ENCODE measurements around the gene SHOC1.
"Not testable (repeated sequence)": the region's sequence is repeated elsewhere in the genome, so short reads cannot be mapped to it uniquely, and the experiment has no call there.

The SHOC1 gene

GRCh38 chr9:111815285-111816070, 20.7 kb upstream of the SHOC1 start:
- Histone ChIP-seq H4K20me1 (ENCODE audit: insufficient read depth, low read length) (no peaks in the 10 kb centered on the region), H3K4me1 (ENCODE audit: insufficient read depth, low read length, severe bottlenecking) (no peaks in the 10 kb centered on the region), H3K79me2 (ENCODE audit: insufficient read depth, low read length) (no peaks in the 10 kb centered on the region), H3K9me2 (ENCODE audit: low read depth, low read length) (no peaks in the 10 kb centered on the region), H3K9me3 (ENCODE audit: low read length) (no peaks in the 10 kb centered on the region), H2AFZ (ENCODE audit: low read length) (no peak overlapping the region), H3K9ac (ENCODE audit: low read length) (no peak overlapping the region), H3K4me2 (ENCODE audit: low read length) (no peak overlapping the region), H3K27ac (ENCODE audit: low read depth, low read length, poor library complexity, severe bottlenecking) (no peak overlapping the region), H3K27me3 (ENCODE audit: insufficient read depth, low read length) (no peaks in the 10 kb centered on the region), H3K4me3 (ENCODE audit: low read depth, low read length, poor library complexity, severe bottlenecking) (no peak overlapping the region), H3K36me3 (ENCODE audit: insufficient read depth, low read length) (no peaks in the 10 kb centered on the region), H3F3A (ENCODE audit: insufficient read depth, low read length) (no peaks in the 10 kb centered on the region)
- TF ChIP-seq EZH2 (IDR thresholded peaks at IDR 0.05; ENCODE audit: borderline replicate concordance, low read length): no peak

GRCh38 chr9:111812337-111812736, 17.6 kb upstream of the SHOC1 start:
- Histone ChIP-seq H4K20me1 (ENCODE audit: insufficient read depth, low read length) (no peaks in the 10 kb centered on the region), H3K27ac (ENCODE audit: low read depth, low read length, poor library complexity, severe bottlenecking) (no peak overlapping the region), H3K36me3 (ENCODE audit: insufficient read depth, low read length) (no peaks in the 10 kb centered on the region), H3K79me2 (ENCODE audit: insufficient read depth, low read length) (no peaks in the 10 kb centered on the region), H3K4me2 (ENCODE audit: low read length) (no peak overlapping the region), H3F3A (ENCODE audit: insufficient read depth, low read length) (no peaks in the 10 kb centered on the region), H3K4me1 (ENCODE audit: insufficient read depth, low read length, severe bottlenecking) (no peaks in the 10 kb centered on the region), H3K4me3 (ENCODE audit: low read depth, low read length, poor library complexity, severe bottlenecking) (no peak overlapping the region), H3K9ac (ENCODE audit: low read length) (no peak overlapping the region), H3K27me3 (ENCODE audit: insufficient read depth, low read length) (no peaks in the 10 kb centered on the region), H3K9me2 (ENCODE audit: low read depth, low read length) (no peaks in the 10 kb centered on the region), H3K9me3 (ENCODE audit: low read length) (no peaks in the 10 kb centered on the region), H2AFZ (ENCODE audit: low read length) (no peak overlapping the region)
- no peak for TF ChIP-seq EZH2 (IDR thresholded peaks at IDR 0.05; ENCODE audit: borderline replicate concordance, low read length)
- TF ChIP-seq, protein P1, sequence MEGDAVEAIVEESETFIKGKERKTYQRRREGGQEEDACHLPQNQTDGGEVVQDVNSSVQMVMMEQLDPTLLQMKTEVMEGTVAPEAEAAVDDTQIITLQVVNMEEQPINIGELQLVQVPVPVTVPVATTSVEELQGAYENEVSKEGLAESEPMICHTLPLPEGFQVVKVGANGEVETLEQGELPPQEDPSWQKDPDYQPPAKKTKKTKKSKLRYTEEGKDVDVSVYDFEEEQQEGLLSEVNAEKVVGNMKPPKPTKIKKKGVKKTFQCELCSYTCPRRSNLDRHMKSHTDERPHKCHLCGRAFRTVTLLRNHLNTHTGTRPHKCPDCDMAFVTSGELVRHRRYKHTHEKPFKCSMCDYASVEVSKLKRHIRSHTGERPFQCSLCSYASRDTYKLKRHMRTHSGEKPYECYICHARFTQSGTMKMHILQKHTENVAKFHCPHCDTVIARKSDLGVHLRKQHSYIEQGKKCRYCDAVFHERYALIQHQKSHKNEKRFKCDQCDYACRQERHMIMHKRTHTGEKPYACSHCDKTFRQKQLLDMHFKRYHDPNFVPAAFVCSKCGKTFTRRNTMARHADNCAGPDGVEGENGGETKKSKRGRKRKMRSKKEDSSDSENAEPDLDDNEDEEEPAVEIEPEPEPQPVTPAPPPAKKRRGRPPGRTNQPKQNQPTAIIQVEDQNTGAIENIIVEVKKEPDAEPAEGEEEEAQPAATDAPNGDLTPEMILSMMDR (IDR thresholded peaks at IDR 0.05; ENCODE audit: low read length): no peak

DNA sequence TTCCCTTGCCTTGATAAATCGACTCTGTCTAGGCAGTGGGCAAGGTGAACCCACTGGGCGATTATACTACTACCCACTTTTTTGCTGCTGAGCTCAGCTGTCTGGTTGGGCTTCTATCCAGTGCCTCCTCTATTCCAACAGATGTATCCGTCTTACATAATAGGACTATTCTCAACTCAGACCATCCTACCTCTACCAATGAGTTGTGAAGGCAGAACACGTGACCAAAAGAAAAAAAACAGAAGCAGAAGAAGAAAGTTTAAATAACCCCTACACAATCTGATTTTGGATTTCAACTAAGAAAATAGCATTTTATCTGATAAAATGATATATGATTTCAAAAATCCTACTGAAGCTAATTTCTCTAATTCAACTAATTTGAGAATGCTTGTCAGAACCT, 16.2 kb upstream of the SHOC1 start:
- TF ChIP-seq EZH2 (IDR thresholded peaks at IDR 0.05; ENCODE audit: borderline replicate concordance, low read length): no peak
- TF ChIP-seq, protein P1 (IDR thresholded peaks at IDR 0.05; ENCODE audit: low read length): no peak
- Histone ChIP-seq H3K9me2 (ENCODE audit: low read depth, low read length) (no peaks in the 10 kb centered on the region), H3K9me3 (ENCODE audit: low read length) (no peaks in the 10 kb centered on the region), H3K4me1 (ENCODE audit: insufficient read depth, low read length, severe bottlenecking) (no peaks in the 10 kb centered on the region), H3K4me2 (ENCODE audit: low read length) (no peak overlapping the region), H3K79me2 (ENCODE audit: insufficient read depth, low read length) (no peaks in the 10 kb centered on the region), H3K27me3 (ENCODE audit: insufficient read depth, low read length) (no peaks in the 10 kb centered on the region), H3K4me3 (ENCODE audit: low read depth, low read length, poor library complexity, severe bottlenecking) (no peak overlapping the region), H4K20me1 (ENCODE audit: insufficient read depth, low read length) (no peaks in the 10 kb centered on the region), H3K9ac (ENCODE audit: low read length) (no peak overlapping the region), H3F3A (ENCODE audit: insufficient read depth, low read length) (no peaks in the 10 kb centered on the region), H3K36me3 (ENCODE audit: insufficient read depth, low read length) (no peaks in the 10 kb centered on the region), H3K27ac (ENCODE audit: low read depth, low read length, poor library complexity, severe bottlenecking) (no peak overlapping the region), H2AFZ (ENCODE audit: low read length) (no peak overlapping the region)

GRCh38 chr9:111810415-111810814, 15.7 kb upstream of the SHOC1 start:
- not testable (repeated sequence) for H3K27me3 ChIP-seq (ENCODE audit: insufficient read depth, low read length); H2AFZ ChIP-seq (ENCODE audit: low read length); H4K20me1 ChIP-seq (ENCODE audit: insufficient read depth, low read length); H3K4me3 ChIP-seq (ENCODE audit: low read depth, low read length, poor library complexity, severe bottlenecking); H3K4me2 ChIP-seq (ENCODE audit: low read length); H3K27ac ChIP-seq (ENCODE audit: low read depth, low read length, poor library complexity, severe bottlenecking); H3K79me2 ChIP-seq (ENCODE audit: insufficient read depth, low read length); H3F3A ChIP-seq (ENCODE audit: insufficient read depth, low read length); H3K9ac ChIP-seq (ENCODE audit: low read length); H3K9me3 ChIP-seq (ENCODE audit: low read length); H3K36me3 ChIP-seq (ENCODE audit: insufficient read depth, low read length); H3K4me1 ChIP-seq (ENCODE audit: insufficient read depth, low read length, severe bottlenecking); H3K9me2 ChIP-seq (ENCODE audit: low read depth, low read length)
